ENCODE results near the gene SFRP2. TPM values are rescaled to one million over a fixed set of nuclear protein-coding genes. Genes with fewer than 3 reads are reported as not detected.

The SFRP2 gene
- total and polyA plus RNA-seq, 2 experiments from 2014 or later, result 0.30 to 5.0 TPM

DNA sequence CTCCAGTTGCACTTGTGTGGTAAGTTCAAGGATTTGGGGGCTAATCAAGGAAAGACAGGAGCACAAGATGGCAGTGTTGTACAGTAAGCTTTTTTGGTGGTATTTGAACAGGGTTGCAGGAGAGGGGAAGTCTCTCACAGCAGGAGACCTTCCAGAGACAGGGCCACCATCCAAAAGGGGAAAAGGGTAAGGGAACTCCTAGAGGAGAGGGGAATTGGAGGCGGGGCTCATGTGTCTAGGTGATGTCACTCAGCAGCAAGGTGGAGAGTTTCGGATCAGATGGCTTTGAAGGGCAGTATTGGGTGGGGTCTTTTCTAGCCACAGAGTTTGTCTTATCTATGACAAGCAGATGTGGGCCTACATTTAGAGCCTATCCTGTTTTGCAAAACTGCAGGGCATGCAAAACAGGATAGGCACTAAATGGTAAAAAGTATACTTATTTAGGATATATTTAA is 15.6 kb downstream of the SFRP2 start:
- no peaks in the 10 kb centered on the region for H3K4me1 ChIP-seq (ENCODE audit: low read depth)
- H3K27me3 ChIP-seq, result no peaks in the 10 kb centered on the region
- H3K27ac ChIP-seq, result no peak overlapping the region
- no peak for DNase-seq (ENCODE audit: low read depth in 1 of 2, low spot score in 1 of 2)
- TF ChIP-seq CTCF (IDR thresholded peaks at IDR 0.05; ENCODE audit: low read depth, low read length), result no peak
- no peaks in the 10 kb centered on the region for H3K36me3 ChIP-seq
- no peak overlapping the region for H3K4me3 ChIP-seq
- H3K9me3 ChIP-seq (ENCODE audit: low read depth), result no peaks in the 10 kb centered on the region

- Histone ChIP-seq H3K4me1 (ENCODE audit: low read depth) (no peaks in the 10 kb centered on the region), H3K36me3 (no peaks in the 10 kb centered on the region), H3K9me3 (ENCODE audit: low read depth) (no peaks in the 10 kb centered on the region), H3K4me3 (no peak overlapping the region), H3K27me3 (no peaks in the 10 kb centered on the region), H3K27ac (no peak overlapping the region)
- no peak for TF ChIP-seq CTCF (IDR thresholded peaks at IDR 0.05; ENCODE audit: low read depth, low read length)
- peak in 1 of 2 donors; percentile 22 for DNase-seq (ENCODE audit: low read depth in 1 of 2, low spot score in 1 of 2)
These were observed 17.8 kb downstream of the SFRP2 start for GRCh38 chr4:153771046-153771445.

DNA sequence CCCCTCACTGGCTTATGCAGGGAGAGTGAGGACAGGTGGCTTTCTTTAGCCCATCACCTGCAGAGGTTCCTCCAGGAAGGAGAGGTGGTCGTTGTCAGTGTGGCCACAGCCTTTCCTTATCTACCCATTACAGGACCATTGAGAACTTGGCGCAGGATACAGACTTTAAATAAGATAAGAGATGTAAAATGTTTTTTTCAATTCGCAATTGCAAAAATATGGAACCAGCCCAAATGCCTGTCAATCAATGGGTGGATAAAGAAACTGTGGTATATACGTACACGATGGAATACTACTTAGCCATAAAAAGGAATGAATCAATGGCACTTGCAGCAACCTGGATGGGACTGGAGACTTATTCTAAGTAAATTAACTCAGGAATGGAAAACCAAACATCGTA is 22.1 kb downstream of the SFRP2 start:
- H3K9me3 ChIP-seq (ENCODE audit: low read depth), result no peaks in the 10 kb centered on the region
- no peak overlapping the region for H3K27ac ChIP-seq
- H3K4me3 ChIP-seq, result no peak overlapping the region
- no peak for DNase-seq (ENCODE audit: low read depth in 1 of 2, low spot score in 1 of 2)
- no peaks in the 10 kb centered on the region for H3K4me1 ChIP-seq (ENCODE audit: low read depth)
- H3K36me3 ChIP-seq, result no peaks in the 10 kb centered on the region
- peaks cover 4% of the 10 kb centered on the region for H3K27me3 ChIP-seq
- no peak for TF ChIP-seq CTCF (IDR thresholded peaks at IDR 0.05; ENCODE audit: low read depth, low read length)

DNA sequence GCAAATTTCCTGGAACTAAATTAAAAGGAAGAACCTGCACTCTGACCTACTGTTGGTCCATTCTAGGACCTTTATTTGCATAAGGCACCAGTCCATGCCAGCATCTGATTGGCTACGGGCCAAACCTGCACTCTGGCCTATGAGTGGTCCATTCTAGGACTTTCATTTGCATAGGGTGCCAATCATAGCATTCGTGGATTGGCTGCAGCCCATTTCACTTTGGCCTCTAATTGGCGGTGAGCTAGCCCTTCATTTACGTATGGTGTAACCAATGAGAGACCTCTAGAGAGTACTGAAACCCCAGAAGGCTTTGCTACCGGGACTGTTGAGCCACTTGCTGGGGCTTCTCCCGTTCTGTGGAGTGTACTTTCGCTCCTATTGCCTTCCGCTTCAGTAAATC is 23.0 kb downstream of the SFRP2 start:
- DNase-seq (ENCODE audit: low read depth in 1 of 2, low spot score in 1 of 2), result no peak
- H3K27me3 ChIP-seq, result peaks cover 10% of the 10 kb centered on the region
- H3K9me3 ChIP-seq (ENCODE audit: low read depth), result no peaks in the 10 kb centered on the region
- H3K27ac ChIP-seq, result no peak overlapping the region
- no peaks in the 10 kb centered on the region for H3K36me3 ChIP-seq
- H3K4me3 ChIP-seq, result no peak overlapping the region
- TF ChIP-seq CTCF (IDR thresholded peaks at IDR 0.05; ENCODE audit: low read depth, low read length), result no peak
- no peaks in the 10 kb centered on the region for H3K4me1 ChIP-seq (ENCODE audit: low read depth)

GRCh38 chr4:153764601-153765368 is 24.1 kb downstream of the SFRP2 start:
- no peaks in the 10 kb centered on the region for H3K36me3 ChIP-seq

More at GRCh38 chr4:153764601-153765368, 24.1 kb downstream of the SFRP2 start:
- TF ChIP-seq CTCF (IDR thresholded peaks at IDR 0.05; ENCODE audit: low read depth, low read length), result no peak
- no peaks in the 10 kb centered on the region for H3K9me3 ChIP-seq (ENCODE audit: low read depth)
- DNase-seq (ENCODE audit: low read depth in 1 of 2, low spot score in 1 of 2), result no peak
- H3K27ac ChIP-seq, result no peak overlapping the region
- H3K4me1 ChIP-seq (ENCODE audit: low read depth), result no peaks in the 10 kb centered on the region
- no peak overlapping the region for H3K4me3 ChIP-seq
- H3K27me3 ChIP-seq, result peaks cover 20% of the 10 kb centered on the region
